Measurements from ENCODE around the gene IL37.
"Not testable (repeated sequence)": the region's sequence is repeated elsewhere in the genome, so short reads cannot be mapped to it uniquely, and the experiment has no call there.

Gene IL37

DNA sequence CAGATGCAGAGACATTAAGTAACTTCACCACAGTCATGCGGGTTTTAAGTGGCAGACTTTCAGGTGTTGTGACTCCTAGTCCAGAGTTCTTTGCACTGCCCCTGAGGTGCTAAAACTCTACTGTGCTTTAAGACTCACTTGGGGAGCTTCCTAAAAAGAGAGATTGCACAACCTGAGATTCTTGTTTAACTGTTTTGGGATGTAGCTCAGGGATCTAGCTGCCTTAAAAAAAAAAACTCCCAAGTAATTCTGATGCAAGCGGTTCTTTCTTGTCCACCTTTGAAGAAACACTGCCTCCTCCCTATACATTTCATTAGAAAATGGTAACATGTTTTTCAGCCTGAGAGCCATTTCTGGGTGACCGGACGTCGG is 13.0 kb downstream of the IL37 start:
- no peak for FAIRE-seq

GRCh38 chr2:112924360-112924759 is 13.4 kb downstream of the IL37 start:
- FAIRE-seq, result no peak

- no peak for FAIRE-seq
Measured at GRCh38 chr2:112924821-112925220, 13.9 kb downstream of the IL37 start.

DNA sequence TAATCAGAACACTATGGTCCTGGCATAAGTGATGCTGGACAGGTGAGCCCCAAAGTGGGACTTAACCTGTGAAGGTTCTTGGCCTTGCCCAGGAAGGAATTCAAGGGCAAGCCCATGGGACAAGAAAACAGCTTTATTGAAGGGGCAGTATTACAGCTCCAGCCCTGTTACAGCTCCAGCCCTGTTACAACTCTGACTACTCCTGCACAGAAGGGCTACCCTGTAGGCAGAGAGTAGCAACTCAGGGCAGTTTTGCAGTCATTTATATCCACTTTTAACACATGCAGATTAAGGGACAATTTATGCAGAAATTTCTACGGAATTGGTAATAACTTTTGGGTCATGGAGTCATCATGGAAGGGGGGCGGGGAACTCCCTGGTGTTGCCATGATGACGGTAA is 15.7 kb downstream of the IL37 start:
- FAIRE-seq, result no peak

GRCh38 chr2:112927745-112928144 is 16.8 kb downstream of the IL37 start:
- FAIRE-seq, result no peak

GRCh38 chr2:112933261-112933660 is 22.3 kb downstream of the IL37 start:
- FAIRE-seq, result no peak

GRCh38 chr2:112934117-112934516 is 23.2 kb downstream of the IL37 start:
- not testable (repeated sequence) for FAIRE-seq

DNA sequence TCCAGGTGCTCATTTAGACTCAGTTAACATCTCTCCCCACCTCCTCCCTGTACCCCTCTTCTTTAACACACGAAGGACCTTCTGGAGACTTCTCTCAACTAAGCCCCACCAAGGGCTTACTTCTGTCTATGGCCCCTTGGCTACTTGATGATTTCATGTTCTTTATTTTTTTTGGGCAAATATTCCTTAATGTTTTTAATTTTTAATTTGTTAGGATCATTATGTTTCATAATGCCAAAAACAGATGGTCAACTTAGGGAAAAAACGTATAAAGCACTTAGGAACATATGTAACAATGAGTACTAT is 25.9 kb downstream of the IL37 start:
- no peak for FAIRE-seq

DNA sequence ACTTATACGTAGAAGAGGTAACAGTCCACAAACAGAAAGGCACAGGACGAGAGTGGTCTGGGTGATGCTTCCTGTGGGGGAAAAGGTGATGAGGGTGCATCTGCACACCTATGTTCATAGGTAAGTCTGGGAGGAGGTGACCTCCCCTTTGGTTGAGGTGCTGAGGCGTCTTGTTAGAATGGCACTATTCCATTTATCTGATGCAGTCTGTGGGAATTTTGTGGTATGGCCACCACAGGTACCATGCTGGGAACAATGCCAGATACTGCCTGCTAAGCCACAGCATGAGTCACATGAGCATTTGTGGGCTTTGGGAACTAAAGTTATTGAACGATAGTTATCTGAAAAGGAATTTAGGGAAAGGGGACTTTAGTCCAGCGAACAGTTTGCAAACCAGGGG is 27.9 kb downstream of the IL37 start:
- FAIRE-seq, result no peak

GRCh38 chr2:112939425-112939824 is 28.5 kb downstream of the IL37 start:
- no peak for FAIRE-seq

- FAIRE-seq, result no peak
Measured at GRCh38 chr2:112940859-112941625, 30.1 kb downstream of the IL37 start.

DNA sequence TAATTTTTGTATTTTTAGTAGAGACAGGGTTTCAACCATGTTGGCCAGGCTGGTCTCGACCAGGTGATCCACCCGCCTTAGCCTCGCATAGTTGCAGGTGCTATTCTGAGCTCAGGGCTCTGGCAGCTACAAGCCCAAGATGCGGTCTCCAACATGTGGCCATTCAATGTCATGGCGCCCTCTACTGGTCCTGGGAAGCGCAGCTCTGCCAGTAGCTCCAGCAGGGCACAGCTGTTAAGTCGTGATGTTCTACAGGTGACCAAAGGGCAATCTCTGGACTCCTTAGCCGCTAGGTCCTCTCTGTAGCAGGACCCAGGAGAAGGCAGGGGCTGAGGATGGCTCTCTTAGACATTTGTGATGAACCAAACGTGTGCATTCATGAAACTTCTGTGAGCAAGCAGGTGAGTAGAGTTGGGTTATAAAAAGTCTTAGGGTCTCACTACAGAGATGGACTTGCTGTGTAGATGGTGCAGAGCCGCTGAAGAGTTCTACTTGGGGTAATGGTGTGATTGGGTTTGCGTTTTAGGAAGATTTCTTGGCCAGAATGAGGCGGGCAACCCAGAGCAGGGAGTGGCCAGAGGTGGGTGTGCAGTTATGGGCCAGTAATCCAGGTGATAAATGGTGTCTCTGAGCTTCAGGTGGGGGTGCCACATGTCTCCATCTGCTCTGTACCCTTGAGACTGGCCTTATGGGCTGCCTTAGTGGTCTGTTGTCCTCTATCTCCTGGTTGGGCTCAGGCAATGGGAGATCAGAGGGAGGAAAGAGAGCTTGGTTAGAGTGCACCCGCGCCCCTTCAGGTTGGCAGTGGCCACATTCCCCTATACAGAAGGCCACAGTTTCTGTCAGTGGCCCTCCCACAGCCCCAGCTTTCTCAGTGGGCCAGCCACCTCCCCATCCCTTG is 31.0 kb downstream of the IL37 start:
- no peak for FAIRE-seq

GRCh38 chr2:112942654-112943002 is 31.7 kb downstream of the IL37 start:
- no peak for FAIRE-seq

DNA sequence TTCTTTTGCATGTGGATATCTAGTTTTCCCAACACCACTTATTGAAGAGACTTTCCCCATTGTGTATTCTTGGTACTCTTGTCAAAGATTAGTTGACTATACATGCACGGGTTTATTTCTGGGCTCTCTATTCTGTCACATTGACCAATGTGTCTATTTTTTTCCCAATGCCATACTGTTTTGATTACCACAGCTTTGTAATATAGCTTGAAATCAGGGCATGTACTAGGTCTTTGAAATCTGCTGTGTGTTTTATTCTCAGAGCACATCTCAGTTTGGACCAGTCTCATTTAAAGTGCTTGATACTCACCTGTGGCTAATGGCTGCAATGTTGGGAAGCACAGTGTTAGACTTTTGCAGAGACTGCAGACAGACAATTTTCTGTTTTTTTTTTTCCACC is 34.0 kb downstream of the IL37 start:
- no peak for FAIRE-seq

DNA sequence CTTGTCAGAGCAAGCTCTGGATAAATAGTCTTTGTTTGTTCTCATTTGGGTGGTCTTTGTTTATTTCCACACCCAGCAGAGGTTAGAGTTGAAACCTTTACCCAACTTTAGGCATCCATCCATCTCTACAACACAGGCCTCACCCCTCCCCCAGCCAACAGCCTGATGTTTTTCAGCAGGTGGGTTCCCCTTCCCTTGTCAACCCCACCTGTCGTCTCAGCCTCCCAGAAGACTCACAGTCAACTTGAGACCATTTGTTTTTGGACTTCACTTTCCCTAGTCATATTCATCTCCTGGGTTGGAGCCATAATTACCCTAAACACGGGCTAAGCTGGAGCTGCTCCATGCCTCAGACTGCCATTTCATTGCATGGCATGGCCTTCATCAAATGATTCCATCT is 35.1 kb downstream of the IL37 start:
- FAIRE-seq, result no peak

- no peak for FAIRE-seq
Measured at GRCh38 chr2:112947374-112947773, 36.4 kb downstream of the IL37 start.

- FAIRE-seq, result no peak
Measured at GRCh38 chr2:112949456-112949855, 38.5 kb downstream of the IL37 start.

DNA sequence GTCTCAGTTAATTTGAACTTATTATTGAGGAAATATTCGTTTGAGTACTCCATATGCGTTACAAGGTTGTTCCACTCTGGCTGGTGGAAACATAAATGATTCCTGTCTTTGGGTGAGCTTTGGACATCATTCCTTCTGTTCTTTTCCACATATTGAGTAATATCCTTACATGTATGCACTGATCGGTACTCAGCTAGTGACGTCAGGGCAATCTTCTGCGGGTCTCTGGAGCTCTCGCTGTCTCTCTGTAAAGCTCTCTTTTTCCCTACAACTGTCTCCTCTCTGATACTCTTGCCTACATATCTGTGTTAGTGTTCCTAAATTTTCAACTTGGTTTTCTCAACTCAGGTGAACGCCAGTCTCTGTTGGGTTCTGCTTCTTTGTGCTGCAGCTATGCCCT is 43.4 kb downstream of the IL37 start:
- no peak for FAIRE-seq

GRCh38 chr2:112957511-112957910 is 46.5 kb downstream of the IL37 start:
- FAIRE-seq, result no peak

- FAIRE-seq, result no peak
Measured at GRCh38 chr2:112958428-112959108, 47.6 kb downstream of the IL37 start.

GRCh38 chr2:112959109-112959812 is 48.3 kb downstream of the IL37 start:
- no peak for FAIRE-seq

GRCh38 chr2:112960230-112960825 is 49.4 kb downstream of the IL37 start:
- no peak for FAIRE-seq

Data from endometrium (tissue), 2 donors.